T-helper 2 cell (primary cell): ENCODE measurements around the gene MAB21L4.

ENCODE experiments used
- DNase-seq, 5 experiments: peaks; one replicate each; pipeline versions ENCODE4 v3.0.0 to v3.0.0-alpha.2; 2012 to 2022
- total RNA-seq, 2 donors: gene quantifications; one replicate each; lab custom pipeline; 2026; lab: John Stamatoyannopoulos, UW

MAB21L4 gene
- 0 reads per million in 2 donors for total RNA-seq

- DNase-seq = no peak
These were observed at the start of gene MAB21L4 for GRCh38 chr2:240895656-240896388. Gene MAB21L4, minus strand, starts transcription at chr2:240896156. Its CDS starts 159 bp downstream, at chr2:240895997.

GRCh38 chr2:240936106-240936505 is 40.1 kb upstream of the MAB21L4 start:
- no peak for DNase-seq

- DNase-seq = no peak
These were observed 39.3 kb upstream of the MAB21L4 start for GRCh38 chr2:240935103-240935876.

GRCh38 chr2:240934701-240935102 is 38.7 kb upstream of the MAB21L4 start:
- DNase-seq = no peak

- DNase-seq = peak in 1 of 5 experiments; percentile 7
These were observed 38.2 kb upstream of the MAB21L4 start for GRCh38 chr2:240933966-240934700.

- DNase-seq = no peak
These were observed 37.4 kb upstream of the MAB21L4 start for GRCh38 chr2:240933048-240933965.

- no peak for DNase-seq
These were observed 36.7 kb upstream of the MAB21L4 start for GRCh38 chr2:240932724-240933047.

- DNase-seq = no peak
These were observed 36.2 kb upstream of the MAB21L4 start for GRCh38 chr2:240932001-240932723.

GRCh38 chr2:240931319-240931949 is 35.5 kb upstream of the MAB21L4 start:
- DNase-seq = no peak

- peak in 1 of 5 experiments; percentile 8 for DNase-seq
These were observed 34.8 kb upstream of the MAB21L4 start for GRCh38 chr2:240930631-240931318.

- DNase-seq = no peak
These were observed 34.2 kb upstream of the MAB21L4 start for GRCh38 chr2:240930096-240930630.

GRCh38 chr2:240929364-240930095 is 33.6 kb upstream of the MAB21L4 start:
- peak in 1 of 5 experiments; percentile 6 for DNase-seq

GRCh38 chr2:240928476-240929363 is 32.8 kb upstream of the MAB21L4 start:
- no peak for DNase-seq

- DNase-seq = no peak
These were observed 31.4 kb upstream of the MAB21L4 start for GRCh38 chr2:240927390-240927781.

- DNase-seq = no peak
These were observed 30.8 kb upstream of the MAB21L4 start for GRCh38 chr2:240926516-240927389.

GRCh38 chr2:240925568-240926515 is 29.9 kb upstream of the MAB21L4 start:
- no peak for DNase-seq
